ENCODE measurements around the gene CCR5. TPM values are rescaled to one million over a fixed set of nuclear protein-coding genes. Genes with fewer than 3 reads are reported as not detected.
A peak's percentile ranks its signal among the peaks of the same experiment; 100 is the strongest.

Gene CCR5
- polyA plus RNA-seq, 3 donors = 1.2 to 3.6 (median 3.1) TPM

GRCh38 chr3:46422617-46423016, 51.9 kb downstream of the CCR5 start:
- no peaks in the 10 kb centered on the region for H3K4me1 ChIP-seq (ENCODE audit: control insufficient read depth in 1 of 2, insufficient read depth in 2 of 2, low read length in 2 of 2)
- peak in 1 of 3 donors; percentile 33 for DNase-seq
- no peaks in the 10 kb centered on the region for H3K9me3 ChIP-seq (replicated peaks in 1 of 2; ENCODE audit: control insufficient read depth in 1 of 2, insufficient read depth in 1 of 2, low read length in 2 of 2)
- no peaks in the 10 kb centered on the region for H3K79me2 ChIP-seq (ENCODE audit: insufficient read depth, low read length)
- no peak for TF ChIP-seq CTCF (IDR thresholded peaks at IDR 0.05)
- no peaks in the 10 kb centered on the region for H3K36me3 ChIP-seq (replicated peaks in 1 of 2; ENCODE audit: control insufficient read depth in 1 of 2, insufficient read depth in 2 of 2, low read length in 2 of 2)
- intact Hi-C loops (cut with micrococcal nuclease) = no loop called here
- no peak overlapping the region for H3K27ac Mint-ChIP-seq
- no peak overlapping the region for H3K27ac ChIP-seq (ENCODE audit: low read depth in 1 of 2, low read length in 2 of 2)
- H3K9me3 Mint-ChIP-seq = peaks cover 0 to 3% (median 0%) of the 10 kb centered on the region in 7 donors
- H2AFZ ChIP-seq (ENCODE audit: insufficient read depth, low read depth, low read length, poor library complexity, severe bottlenecking) = no peak overlapping the region
- no peak overlapping the region for H3K9ac ChIP-seq (ENCODE audit: insufficient read depth, low read length, poor library complexity, severe bottlenecking)
- H3K27me3 Mint-ChIP-seq (ENCODE audit: low read depth in 3 of 3) = peaks cover 0 to 3% (median 0%) of the 10 kb centered on the region in 3 donors
- H3K4me1 Mint-ChIP-seq = peaks cover 2% of the 10 kb centered on the region
- no peak overlapping the region for H3K4me3 Mint-ChIP-seq
- no peak overlapping the region for H3K4me3 ChIP-seq (replicated peaks in 1 of 3; ENCODE audit: low read depth in 2 of 3, low read length in 3 of 3)
- no peak overlapping the region for H3K4me2 ChIP-seq (replicated peaks; ENCODE audit: extremely low read depth, low read length, poor library complexity, severe bottlenecking)
- H4K20me1 ChIP-seq (ENCODE audit: insufficient read depth, low read length) = no peaks in the 10 kb centered on the region
- no peaks in the 10 kb centered on the region for H3K36me3 Mint-ChIP-seq
- WGBS (ENCODE audit: insufficient coverage) = 100% methylated on average over 4 of the region's 6 CpGs
- no peaks in the 10 kb centered on the region for H3K27me3 ChIP-seq (ENCODE audit: control insufficient read depth in 2 of 2, insufficient read depth in 2 of 2, low read length in 2 of 2)

DNA sequence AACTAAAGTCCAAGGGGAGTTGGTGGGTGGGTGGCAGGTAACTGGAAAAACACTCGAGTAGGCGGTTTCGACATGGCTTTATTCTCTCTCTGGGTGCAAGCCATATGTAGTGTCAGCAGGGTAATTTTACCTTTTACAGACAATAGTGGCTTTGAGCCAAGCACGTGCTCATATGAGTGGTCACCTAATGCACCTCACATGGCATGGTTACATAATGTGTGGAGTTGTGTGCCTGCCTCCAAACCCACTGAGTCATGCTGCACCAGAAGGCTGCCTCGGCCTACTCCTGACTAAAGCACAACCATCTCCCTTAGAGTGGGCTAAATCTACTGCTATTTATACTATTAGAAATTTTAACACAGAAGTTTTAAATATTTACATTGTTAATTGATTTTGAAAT, 52.8 kb downstream of the CCR5 start:
- Histone ChIP-seq H3K36me3 (replicated peaks in 1 of 2; ENCODE audit: control insufficient read depth in 1 of 2, insufficient read depth in 2 of 2, low read length in 2 of 2) (no peaks in the 10 kb centered on the region), H3K9me3 (replicated peaks in 1 of 2; ENCODE audit: control insufficient read depth in 1 of 2, insufficient read depth in 1 of 2, low read length in 2 of 2) (no peaks in the 10 kb centered on the region), H3K4me3 (replicated peaks in 1 of 3; ENCODE audit: low read depth in 2 of 3, low read length in 3 of 3) (no peak overlapping the region), H4K20me1 (ENCODE audit: insufficient read depth, low read length) (no peaks in the 10 kb centered on the region), H3K79me2 (ENCODE audit: insufficient read depth, low read length) (no peaks in the 10 kb centered on the region), H3K27ac (ENCODE audit: low read depth in 1 of 2, low read length in 2 of 2) (no peak overlapping the region), H3K9ac (ENCODE audit: insufficient read depth, low read length, poor library complexity, severe bottlenecking) (no peak overlapping the region), H2AFZ (ENCODE audit: insufficient read depth, low read depth, low read length, poor library complexity, severe bottlenecking) (no peak overlapping the region), H3K4me2 (replicated peaks; ENCODE audit: extremely low read depth, low read length, poor library complexity, severe bottlenecking) (no peak overlapping the region), H3K27me3 (ENCODE audit: control insufficient read depth in 2 of 2, insufficient read depth in 2 of 2, low read length in 2 of 2) (no peaks in the 10 kb centered on the region), H3K4me1 (ENCODE audit: control insufficient read depth in 1 of 2, insufficient read depth in 2 of 2, low read length in 2 of 2) (no peaks in the 10 kb centered on the region)
- Mint-ChIP-seq H3K36me3 (no peaks in the 10 kb centered on the region), H3K4me1 (peaks cover 2% of the 10 kb centered on the region), H3K4me3 (no peak overlapping the region), H3K27me3 (ENCODE audit: low read depth in 3 of 3) (peaks cover 0 to 3% (median 0%) of the 10 kb centered on the region in 3 donors), H3K9me3 (peaks cover 0 to 3% (median 0%) of the 10 kb centered on the region in 7 donors), H3K27ac (no peak overlapping the region)
- no CpG with 5 or more reads among the region's 5 CpGs for WGBS (ENCODE audit: insufficient coverage)
- DNase-seq = peak in 1 of 3 donors; percentile 32
- intact Hi-C loops (cut with micrococcal nuclease) = no loop called here
- TF ChIP-seq CTCF (IDR thresholded peaks at IDR 0.05) = no peak

Other genes with a start within 250 kb of the CCR5 start
- gene CCR1, start 162.6 kb upstream of the CCR5 start, polyA plus RNA-seq = 100 to 1,000 TPM in 2 of 3 donors, 10 to 100 TPM in 1; 56.7 to 304 (median 233) TPM
- gene CCR3, start 128.5 kb upstream of the CCR5 start, polyA plus RNA-seq = under 1 TPM; 0.38 to 0.74 (median 0.44) TPM
- gene CCR2, start 16.8 kb upstream of the CCR5 start, polyA plus RNA-seq = 100 to 1,000 TPM in 2 of 3 donors, 10 to 100 TPM in 1; 20.5 to 181 (median 145) TPM
- gene CCRL2, start 36.3 kb downstream of the CCR5 start, polyA plus RNA-seq = 10 to 100 TPM; 10.2 to 15.3 (median 11.7) TPM
- gene LTF, start 94.0 kb downstream of the CCR5 start, polyA plus RNA-seq = not detected
- gene RTP3, start 127.0 kb downstream of the CCR5 start, polyA plus RNA-seq = not detected
- gene LRRC2, start 195.4 kb downstream of the CCR5 start, polyA plus RNA-seq = not detected
- gene FAM240A, start 241.6 kb downstream of the CCR5 start, polyA plus RNA-seq = not detected

Measured in CD14-positive monocyte (primary cell).